Activated naive CD4-positive, alpha-beta T cell treated with anti-CD3 and anti-CD28 coated beads, Interleukin-2, amount 50 U/mL, for 16 hours (primary cell): ENCODE measurements around the gene QRSL1.
"Not testable (repeated sequence)": the region's sequence is repeated elsewhere in the genome, so short reads cannot be mapped to it uniquely, and the experiment has no call there.

Experiments
- DNase-seq: peaks from one replicate; pipeline ENCODE4 v3.0.0-alpha.2; 2020

QRSL1 gene

DNA sequence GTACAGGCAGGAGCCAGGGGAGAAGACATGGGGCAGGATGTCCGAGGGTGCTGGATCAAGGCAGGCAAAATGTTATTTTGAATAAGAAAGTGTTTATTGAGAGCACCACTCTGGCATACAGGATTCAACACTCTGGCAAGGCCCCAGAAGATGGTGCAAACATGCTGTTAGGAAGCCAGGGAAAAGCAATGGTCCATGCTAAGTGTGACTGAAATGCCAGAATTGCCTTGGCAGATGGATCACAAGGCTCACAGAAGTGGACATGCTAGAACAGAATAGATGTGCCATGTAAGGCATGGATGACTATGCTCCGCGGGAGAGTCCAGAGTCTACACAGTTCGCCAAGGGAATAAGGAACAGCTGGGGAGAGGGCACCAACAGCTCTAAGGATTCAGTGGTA is 54.6 kb downstream of the QRSL1 start:
- no peak for DNase-seq

DNA sequence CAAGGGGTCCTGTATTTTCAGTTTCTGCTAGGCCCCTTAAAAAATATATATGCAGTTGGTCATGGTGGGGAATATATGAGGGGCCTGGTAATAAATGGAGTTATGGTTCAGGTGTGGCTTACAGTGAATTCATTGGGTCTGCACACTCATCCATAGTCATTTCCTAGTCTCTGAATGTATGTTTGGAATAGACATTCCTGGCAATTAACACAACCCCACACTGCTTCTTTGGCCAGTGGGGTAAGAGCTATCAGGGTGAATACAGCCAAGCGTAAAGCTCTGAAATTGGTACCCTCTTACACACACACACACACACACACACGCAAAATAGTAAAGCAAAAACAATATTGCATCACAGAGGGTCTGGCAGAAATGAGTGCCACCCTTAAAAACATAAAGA is 56.5 kb downstream of the QRSL1 start:
- DNase-seq, result no peak

DNA sequence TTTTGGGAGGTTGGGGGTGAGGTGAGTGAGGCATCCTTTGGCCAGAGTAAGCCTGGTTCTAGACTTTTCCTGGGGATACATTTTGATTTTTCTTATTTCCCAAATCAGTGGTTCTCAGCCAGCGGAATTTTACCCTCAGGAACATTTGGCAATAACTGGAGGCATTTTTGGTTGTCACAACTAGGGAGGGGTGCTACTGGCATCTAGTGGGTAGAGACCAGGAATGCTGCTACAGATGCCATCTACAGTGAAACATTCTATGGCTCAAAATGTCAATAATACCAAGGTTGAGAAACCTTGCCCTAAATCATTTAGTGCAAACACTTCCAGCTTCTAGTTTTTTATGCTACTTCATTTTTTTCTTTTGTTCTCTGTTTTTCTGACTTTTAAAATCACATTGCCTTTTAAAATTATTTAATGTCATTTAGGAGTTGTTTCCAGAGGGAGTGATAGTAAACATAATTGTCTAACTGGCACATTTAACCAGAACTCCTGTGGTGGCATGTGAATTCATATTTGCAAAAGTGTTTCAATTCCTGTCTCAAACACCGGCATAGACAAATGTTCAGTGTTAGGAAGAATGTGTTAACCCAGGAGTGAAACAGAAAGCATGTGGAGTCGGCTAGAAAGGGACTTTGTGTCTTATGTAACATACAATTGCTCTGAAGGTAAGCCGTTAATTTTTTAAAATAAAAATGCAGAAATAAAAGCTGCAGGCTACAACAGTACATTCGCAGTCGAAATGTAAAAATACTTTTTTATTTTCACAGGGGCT is 59.0 kb downstream of the QRSL1 start:
- no peak for DNase-seq

DNA sequence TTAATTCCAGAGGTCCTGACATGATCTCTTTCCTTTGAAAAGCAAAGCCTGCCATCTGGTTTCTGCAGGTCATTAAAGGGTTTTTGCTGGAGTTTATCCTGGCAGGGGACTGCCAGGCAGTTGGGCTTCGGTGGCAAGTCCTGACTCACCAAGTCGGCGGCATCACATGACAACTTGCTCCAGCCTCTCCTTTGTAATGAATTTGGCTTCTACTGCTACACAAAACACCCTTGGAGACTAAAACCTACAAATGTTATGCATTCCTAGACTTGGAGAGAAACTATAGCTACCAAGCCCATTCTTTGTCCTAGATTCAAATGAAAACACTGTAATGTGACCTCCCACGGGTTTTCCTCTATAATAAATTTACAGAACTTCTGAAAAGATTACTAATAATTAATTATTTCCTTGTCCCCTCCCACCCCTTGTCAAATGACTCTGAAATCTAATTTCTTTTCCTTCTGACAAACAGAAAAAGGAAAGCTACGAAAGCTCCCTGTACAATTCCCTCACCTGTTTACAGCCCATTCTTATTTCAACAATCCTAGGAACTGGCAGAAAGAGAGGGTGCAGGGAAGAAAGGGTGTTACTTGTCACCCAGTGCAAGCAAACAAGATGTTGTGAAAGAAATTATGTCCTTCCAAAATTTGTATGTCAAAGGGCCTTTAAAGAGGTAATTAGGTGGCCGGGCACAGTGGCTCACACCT is 62.9 kb downstream of the QRSL1 start:
- no peak for DNase-seq

DNA sequence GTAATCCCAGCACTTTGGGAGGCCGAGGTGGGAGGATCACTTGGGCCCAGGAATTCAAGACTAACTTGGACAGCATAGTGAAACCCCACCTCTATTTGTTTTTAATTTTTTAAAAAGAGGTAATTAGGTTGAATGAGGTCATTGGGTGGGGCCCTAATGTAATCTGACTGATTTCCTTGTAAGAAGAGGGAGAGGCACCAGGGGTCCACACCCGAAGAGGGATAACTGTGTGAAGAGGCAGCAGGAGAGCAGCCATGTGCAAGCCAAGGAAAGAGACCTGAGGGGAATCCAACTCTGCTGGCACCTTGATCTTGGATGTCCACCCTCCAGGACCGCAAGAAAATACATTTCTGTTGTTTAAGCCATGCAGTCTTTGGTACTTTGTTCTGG is 63.4 kb downstream of the QRSL1 start:
- DNase-seq, result no peak

DNA sequence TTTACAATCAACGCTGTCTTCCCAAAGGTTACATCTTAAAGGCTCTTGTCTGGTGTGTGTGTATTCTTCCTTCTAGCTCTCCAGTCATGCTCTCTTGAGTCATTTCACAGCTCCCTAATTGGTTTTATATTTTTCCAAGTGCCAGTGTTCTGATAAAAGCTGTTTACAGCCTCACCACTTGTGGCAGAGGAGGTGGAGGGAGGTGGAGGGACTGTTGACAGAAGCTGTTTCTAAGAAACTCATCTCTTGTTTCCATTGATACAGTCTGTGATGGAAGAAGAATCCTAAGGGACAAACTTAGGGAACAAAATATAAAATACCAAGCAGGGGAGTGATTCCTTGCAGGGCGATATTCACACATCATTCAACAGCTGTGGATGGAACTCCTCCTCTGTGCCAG is 64.0 kb downstream of the QRSL1 start:
- no peak for DNase-seq

DNA sequence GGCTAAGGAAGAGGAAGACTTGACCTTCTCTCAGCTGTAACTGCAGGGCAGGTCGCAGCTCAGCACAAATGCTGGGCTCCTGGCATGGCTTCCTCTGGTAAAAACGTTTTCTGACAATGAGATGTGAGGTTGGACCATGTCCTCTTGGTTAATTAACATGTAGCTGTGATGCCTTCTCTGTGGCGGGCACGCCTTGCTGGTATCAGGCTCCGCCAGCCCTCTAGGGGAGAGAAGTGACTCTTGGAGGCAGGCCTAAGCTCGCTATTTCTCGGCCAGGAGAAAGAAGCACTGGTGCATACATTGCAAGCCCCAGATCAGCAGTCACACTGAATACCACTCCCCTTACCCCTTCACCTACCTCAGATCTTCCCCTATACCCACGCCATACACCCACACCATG is 65.0 kb downstream of the QRSL1 start:
- no peak for DNase-seq

DNA sequence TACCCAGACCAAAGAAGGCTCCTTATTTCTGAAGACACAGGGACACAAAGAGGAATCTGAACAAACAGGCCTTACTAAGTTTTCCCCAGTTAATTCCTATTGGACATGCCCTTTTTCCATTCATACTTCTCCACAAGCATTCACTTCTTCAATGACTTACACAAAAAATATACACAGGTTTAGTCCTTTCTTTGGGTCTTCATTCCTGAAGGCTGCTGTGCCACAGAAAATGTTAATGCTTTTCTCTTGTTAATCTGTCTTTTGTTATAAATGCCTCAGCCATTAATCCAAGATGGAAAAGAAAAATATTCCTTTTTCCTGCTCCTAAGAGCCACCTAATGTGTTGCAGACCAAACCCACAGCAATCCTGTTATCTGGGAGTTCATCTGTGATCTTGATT is 71.2 kb downstream of the QRSL1 start:
- DNase-seq, result no peak

DNA sequence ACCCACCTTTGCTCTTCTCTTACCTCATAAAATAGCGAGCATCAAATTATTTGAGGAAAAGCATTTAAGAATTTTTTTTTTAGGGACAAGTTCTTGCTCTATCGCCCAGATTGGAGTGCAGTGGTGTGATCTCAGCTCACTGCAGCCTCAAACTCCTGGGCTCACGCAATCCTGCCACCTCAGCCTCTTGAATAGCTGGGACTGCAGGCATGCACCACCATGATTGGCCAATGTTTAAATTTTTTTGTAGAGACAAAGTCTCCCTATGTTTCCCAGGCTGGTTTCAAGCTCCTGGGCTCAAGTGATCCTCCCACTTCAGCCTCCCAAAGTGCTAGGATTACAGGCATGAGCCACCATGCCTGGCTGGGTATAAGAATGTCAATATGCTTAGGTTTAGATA is 71.8 kb downstream of the QRSL1 start:
- DNase-seq, result not testable (repeated sequence)

DNA sequence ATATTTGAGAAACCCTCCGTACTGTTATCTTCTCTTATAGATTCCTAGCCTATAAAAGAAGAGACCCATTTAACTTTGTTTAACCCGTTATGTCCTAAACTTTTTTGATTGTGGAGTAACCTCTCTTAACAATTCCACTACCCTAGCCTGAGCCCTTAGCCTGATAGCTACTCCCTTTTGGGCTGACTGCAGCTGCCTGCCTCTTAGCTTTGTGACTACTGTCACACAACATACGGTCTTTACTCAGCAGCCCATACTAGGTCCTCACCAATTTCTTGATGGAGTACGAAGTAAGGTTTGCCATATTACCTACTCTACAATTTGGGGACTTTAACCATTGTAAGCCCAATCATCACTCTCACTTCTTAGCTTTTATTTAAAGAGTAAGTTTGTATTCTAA is 72.7 kb downstream of the QRSL1 start:
- DNase-seq, result no peak

DNA sequence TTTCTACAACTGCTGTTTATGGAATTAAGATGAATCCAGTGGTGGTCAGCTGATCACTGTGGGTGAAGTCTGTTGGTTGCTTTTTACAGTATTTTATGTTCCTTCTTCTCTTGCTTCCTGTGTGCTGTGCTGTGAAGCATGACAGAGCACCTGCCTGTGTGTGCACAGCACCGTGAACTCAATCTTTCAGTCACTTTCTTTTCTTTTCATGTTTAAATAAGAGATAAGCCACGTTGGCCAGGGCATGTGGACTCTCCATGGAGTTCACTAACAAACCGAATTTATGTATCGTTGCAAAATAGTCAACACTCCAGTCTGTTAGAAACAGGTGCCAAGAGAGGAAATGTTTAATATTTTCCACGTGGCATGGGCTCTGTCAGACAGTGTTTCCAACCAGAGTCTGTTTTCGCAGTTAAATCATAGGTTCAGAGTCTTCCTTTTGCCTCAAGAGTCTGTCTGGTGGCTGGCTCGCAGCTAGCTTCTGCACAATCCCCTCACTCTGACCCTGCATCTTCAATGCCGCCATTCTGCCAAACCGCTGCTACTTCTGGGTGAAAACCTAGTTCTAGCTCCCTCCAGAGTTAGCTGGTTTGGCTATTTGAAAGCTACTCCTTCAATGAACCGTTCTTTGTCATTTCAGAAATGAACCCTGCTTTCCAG is 73.2 kb downstream of the QRSL1 start:
- DNase-seq, result no peak

DNA sequence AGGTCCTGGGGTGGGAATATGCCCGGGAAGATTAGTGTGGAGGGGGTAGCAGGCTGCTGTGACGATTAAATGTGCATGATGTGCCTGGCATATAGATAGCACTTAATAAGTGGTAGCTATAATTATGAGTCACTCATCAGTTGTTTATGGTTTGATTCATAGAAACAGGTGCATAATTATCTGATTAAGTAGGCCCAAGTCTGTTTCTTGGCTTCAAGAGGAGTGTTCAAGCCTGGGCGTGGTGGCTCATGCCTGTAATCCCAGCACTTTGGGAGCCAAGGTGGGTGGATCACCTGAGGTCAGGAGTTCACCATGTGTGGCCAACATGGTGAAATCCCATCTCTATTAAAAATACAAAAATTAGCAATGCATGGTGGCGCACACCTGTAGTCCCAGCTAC is 74.9 kb downstream of the QRSL1 start:
- DNase-seq, result no peak

DNA sequence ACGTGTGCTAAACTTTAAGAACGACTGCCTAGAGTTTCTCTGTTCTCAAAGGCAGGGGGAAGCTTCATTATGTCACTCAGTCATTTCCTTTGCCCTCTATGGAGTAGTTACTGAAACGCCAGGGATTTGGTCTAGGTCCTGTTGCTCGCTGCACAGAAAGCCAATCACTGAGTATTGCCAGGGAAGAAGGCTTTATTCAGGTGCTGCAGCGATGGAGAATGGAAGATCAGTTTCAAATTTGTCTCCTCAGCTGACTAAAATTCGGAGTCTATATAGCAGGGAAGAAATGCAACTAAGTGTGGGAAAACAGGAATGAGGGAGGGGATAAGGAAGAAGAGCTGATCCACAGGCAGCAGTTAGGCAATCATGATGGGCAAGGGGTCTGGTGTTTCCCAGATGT is 75.8 kb downstream of the QRSL1 start:
- no peak for DNase-seq

DNA sequence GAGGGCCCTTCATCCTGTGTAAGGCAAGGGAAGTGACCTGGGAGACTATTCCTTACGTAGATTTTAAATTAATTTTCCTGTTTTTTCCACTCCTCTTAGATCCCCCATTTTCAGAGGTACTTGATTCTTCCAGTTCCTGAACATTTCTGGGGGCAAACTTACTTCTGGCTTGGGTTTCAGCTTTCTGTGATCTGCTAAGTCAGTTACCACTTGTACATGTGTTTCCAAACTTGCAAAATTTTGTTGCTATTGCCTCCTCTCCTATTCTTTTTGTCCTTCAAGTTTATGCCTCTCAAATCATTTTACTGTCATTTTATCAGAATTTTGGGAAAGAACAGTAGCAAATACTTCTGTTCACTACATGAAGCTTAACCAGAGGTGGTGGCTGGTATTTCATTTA is 81.2 kb downstream of the QRSL1 start:
- DNase-seq, result no peak

DNA sequence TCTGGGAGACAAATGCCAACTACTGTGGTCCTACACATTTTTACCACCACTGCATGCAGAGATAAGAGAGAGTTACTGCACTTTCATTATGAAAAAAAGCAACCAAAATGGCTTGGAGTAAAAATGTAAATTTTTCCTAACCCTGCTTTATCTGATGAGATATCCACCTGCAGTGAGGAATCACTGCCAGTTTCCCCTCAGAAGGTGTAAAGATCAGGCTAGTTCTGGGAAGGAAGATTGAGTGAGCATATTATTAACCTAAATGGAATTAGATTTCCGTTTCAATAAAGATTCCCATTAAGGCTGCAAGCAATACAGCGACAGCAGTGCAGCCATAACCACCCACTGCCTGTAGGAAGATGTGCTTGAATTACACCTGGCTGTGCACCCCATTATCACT is 84.9 kb downstream of the QRSL1 start:
- no peak for DNase-seq

DNA sequence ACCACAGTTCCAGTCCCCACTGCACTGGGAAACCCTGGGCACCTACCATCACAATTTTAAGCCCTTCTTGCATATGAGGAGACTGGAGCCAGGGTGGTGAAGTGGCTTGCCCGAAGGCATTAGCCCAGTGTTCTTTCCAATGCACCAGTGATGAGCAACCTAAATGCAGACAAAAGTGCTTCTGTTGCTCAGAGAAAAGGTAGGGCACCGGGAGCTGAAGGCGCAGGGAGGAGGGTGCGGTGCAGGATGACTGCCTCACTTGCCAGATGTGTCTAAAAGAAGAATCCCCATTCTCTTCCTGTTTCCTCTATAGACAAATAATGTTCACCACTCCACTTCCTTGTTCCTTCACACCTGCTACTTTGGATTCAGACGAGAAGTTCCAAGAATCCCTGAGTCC is 86.5 kb downstream of the QRSL1 start:
- DNase-seq, result no peak

DNA sequence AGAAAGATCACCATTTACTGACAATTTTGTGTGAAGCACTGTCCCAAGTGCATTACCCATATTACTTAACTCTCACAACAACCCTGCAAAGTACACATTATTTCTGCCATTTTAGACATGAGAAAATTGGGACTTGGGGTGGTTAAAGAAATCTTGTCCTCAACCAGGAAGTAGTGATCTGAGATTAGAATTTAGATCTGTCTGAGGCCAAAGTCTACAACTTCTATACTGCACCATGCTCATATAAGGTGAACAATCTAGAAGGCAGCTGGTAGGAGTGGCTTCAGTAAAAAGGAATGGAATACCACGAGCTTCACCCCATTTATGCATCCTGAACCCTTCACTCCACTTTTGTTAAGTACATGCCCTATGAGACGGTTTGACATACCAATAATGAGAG is 87.6 kb downstream of the QRSL1 start:
- no peak for DNase-seq
